Gastrocnemius medialis (tissue), 4 donors: ENCODE measurements around the gene CYLC1. TPM values are rescaled to one million over a fixed set of nuclear protein-coding genes. Genes with fewer than 3 reads are reported as not detected.

ENCODE experiments used
- ATAC-seq, 2 donors: fragments of 150-250 bp; one replicate each; pipeline ENCODE4 v1.9.1; 2016
- DNase-seq, 2 donors: peaks; one replicate each; pipeline ENCODE4 v3.0.0-alpha.2; 2019
- H3K27ac ChIP-seq, 4 donors: fragments of 200-600 bp; sonication (generic); 1 replicate in 1 of 4; 2 replicates in 3 of 4; pipeline ENCODE4 v1.5.1; 2016 to 2018; ENCODE audit warnings: mild to moderate bottlenecking in 2 of 4, moderate library complexity in 1 of 4
- H3K27me3 ChIP-seq, 3 donors: fragments of 200-600 bp; sonication (generic) in 2 of 3; 1 replicate in 1 of 3; 2 replicates in 2 of 3; pipeline versions ENCODE4 v1.5.1 to v1.6.0; 2016 to 2019; ENCODE audit warnings: mild to moderate bottlenecking in 1 of 3, moderate library complexity in 1 of 3
- H3K36me3 ChIP-seq, 2 donors: fragments of 200-600 bp; sonication (generic) in 1 of 2; one replicate each; pipeline ENCODE4 v1.5.1; 2017 to 2018
- H3K4me1 ChIP-seq, 2 donors: fragments of 200-600 bp; sonication (generic) in 1 of 2; one replicate each; pipeline ENCODE4 v1.5.1; 2016 to 2017; ENCODE audit warnings: mild to moderate bottlenecking in 2 of 2
- H3K4me3 ChIP-seq, 4 donors: fragments of 200-600 bp; sonication (generic) in 3 of 4; 1 replicate in 1 of 4; 2 replicates in 3 of 4; pipeline ENCODE4 v1.5.1; 2016 to 2019; ENCODE audit warnings: mild to moderate bottlenecking in 2 of 4
- H3K9me3 ChIP-seq, 3 donors: fragments of 200-600 bp; sonication (generic) in 2 of 3; 1 replicate in 1 of 3; 2 replicates in 2 of 3; pipeline ENCODE4 v1.5.1; 2016 to 2019
- POLR2A ChIP-seq, 2 donors: fragments of 450-650 bp; IDR thresholded peaks; one replicate each; pipeline ENCODE4 v1.6.1; 2017; ENCODE audit warnings: antibody characterized with exemption in 2 of 2, mild to moderate bottlenecking in 2 of 2, moderate library complexity in 2 of 2
- in situ Hi-C, 4 donors: fragments of 200-750 bp; cut with MboI; loops; one replicate each; pipeline versions ENCODE4 v1.15.0 to v1.8.0; 2017; ENCODE audit warnings: low sequenced_read_pairs in 4 of 4
- intact Hi-C: fragments of 100-400 bp; cut with DNase I; formaldehyde crosslinking; loops from one replicate; pipeline ENCODE4 v1.15.1; 2023; ENCODE audit warnings: low total_unique reads
- total RNA-seq, 4 donors: library from RNA; depleted of rRNA; stranded (reverse); fragments of >200 nt; gene quantifications; one replicate each; pipeline versions ENCODE4 v1.1.0 to v1.2.3, GENCODE V29; 2016
- TF ChIP-seq, protein P1 (sequence below), 5 experiments: fragments of 450-650 bp in 3 of 5; fragments of 200-600 bp in 2 of 5; sonication (generic) in 2 of 5; IDR thresholded peaks in 4 of 5; conservative IDR thresholded peaks in 1 of 5; 1 replicate in 4 of 5; 2 replicates in 1 of 5; pipeline ENCODE4 v1.5.1; 2016 to 2019; ENCODE audit warnings: antibody characterized with exemption in 5 of 5, mild to moderate bottlenecking in 3 of 5, moderate library complexity in 3 of 5

The CYLC1 gene, protein sequence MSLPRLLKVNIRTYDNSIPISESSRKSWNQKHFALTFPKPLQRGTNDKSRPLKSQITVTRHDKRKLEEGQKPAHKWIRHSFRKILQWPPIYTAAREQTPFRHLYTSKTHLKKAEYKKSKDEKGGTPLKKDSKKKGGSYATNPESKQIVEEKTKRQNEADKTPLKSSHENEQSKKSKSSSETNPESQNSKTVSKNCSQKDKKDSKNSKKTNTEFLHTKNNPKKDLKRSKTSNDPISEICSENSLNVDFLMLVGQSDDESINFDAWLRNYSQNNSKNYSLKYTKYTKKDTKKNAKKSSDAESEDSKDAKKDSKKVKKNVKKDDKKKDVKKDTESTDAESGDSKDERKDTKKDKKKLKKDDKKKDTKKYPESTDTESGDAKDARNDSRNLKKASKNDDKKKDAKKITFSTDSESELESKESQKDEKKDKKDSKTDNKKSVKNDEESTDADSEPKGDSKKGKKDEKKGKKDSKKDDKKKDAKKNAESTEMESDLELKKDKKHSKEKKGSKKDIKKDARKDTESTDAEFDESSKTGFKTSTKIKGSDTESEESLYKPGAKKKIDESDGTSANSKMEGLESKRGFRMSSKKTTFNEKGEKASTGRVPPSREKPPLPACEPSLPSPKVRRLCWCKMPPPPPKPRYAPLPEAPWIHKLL
- not detected for total RNA-seq

- no peak within 1 kb of the TSS for H3K4me3 ChIP-seq
- DNase-seq (no peak), ATAC-seq (no peak)
- H3K36me3 ChIP-seq, result no peaks in the 10 kb centered on the region
- no peaks in the 10 kb centered on the region for H3K27me3 ChIP-seq
- intact Hi-C loops (no loop called here), in situ Hi-C loops (no loop called here)
- H3K27ac ChIP-seq, result no peak within 1 kb of the TSS
- TF ChIP-seq, protein P1, sequence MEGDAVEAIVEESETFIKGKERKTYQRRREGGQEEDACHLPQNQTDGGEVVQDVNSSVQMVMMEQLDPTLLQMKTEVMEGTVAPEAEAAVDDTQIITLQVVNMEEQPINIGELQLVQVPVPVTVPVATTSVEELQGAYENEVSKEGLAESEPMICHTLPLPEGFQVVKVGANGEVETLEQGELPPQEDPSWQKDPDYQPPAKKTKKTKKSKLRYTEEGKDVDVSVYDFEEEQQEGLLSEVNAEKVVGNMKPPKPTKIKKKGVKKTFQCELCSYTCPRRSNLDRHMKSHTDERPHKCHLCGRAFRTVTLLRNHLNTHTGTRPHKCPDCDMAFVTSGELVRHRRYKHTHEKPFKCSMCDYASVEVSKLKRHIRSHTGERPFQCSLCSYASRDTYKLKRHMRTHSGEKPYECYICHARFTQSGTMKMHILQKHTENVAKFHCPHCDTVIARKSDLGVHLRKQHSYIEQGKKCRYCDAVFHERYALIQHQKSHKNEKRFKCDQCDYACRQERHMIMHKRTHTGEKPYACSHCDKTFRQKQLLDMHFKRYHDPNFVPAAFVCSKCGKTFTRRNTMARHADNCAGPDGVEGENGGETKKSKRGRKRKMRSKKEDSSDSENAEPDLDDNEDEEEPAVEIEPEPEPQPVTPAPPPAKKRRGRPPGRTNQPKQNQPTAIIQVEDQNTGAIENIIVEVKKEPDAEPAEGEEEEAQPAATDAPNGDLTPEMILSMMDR (IDR thresholded peaks at IDR 0.05 in 4 of 5, conservative IDR thresholded peaks at IDR 0.05 in 1 of 5), result no peak
- TF ChIP-seq POLR2A (IDR thresholded peaks at IDR 0.05), result no peak
- no peaks in the 10 kb centered on the region for H3K4me1 ChIP-seq
- no peaks in the 10 kb centered on the region for H3K9me3 ChIP-seq
These were observed at the start of gene CYLC1 for GRCh38 chrX:83860846-83861245. Gene CYLC1, plus strand, starts transcription at chrX:83861146. Its CDS starts 37 bp downstream, at chrX:83861183.

DNA sequence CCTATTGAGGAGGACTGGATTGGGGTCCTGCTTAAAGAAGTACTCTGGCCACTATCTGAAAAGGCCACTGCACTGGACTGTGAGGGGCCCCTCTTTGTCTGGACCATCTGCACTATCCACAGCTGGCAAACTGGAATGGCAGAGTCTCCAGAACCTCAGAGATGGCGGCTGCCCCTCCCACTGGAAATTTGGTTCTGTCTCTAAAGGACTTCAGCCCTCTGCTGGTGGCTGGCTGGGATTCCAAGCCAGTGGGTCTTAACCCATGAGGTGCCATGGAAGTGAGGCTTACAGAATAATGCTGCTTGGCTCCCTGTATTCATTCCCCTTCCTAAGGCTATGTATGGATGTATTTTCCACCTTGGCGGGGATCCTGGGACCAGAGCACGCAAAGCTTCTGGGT is 41.6 kb upstream of the CYLC1 start:
- intact Hi-C loops (no loop called here), in situ Hi-C loops (no loop called here)
- no peaks in the 10 kb centered on the region for H3K9me3 ChIP-seq
- H3K36me3 ChIP-seq, result no peaks in the 10 kb centered on the region
- H3K4me3 ChIP-seq, result no peak overlapping the region
- H3K27me3 ChIP-seq, result no peaks in the 10 kb centered on the region
- no peaks in the 10 kb centered on the region for H3K4me1 ChIP-seq
- DNase-seq (no peak), ATAC-seq (no peak)
- TF ChIP-seq, protein P1 (IDR thresholded peaks at IDR 0.05 in 4 of 5, conservative IDR thresholded peaks at IDR 0.05 in 1 of 5), result no peak
- no peak for TF ChIP-seq POLR2A (IDR thresholded peaks at IDR 0.05)
- H3K27ac ChIP-seq, result no peak overlapping the region

DNA sequence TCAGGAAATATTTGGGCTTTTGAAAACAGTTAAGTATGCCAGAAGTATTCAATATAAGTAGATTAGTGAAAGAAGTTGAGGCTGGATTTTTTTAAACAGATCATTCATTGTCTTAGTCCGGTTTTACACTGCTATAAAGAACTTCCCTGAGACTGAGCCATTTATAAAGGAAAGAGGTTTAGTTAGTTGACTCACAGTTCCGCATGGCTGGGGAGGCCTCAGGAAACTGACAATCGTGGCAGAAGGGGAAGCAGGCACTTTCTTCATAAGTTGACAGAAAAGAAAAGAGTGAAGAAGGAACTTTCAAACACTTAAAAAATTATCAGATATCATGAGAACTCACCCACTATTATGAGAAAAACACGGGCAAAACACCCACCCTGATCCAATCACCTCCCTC is 31.1 kb upstream of the CYLC1 start:
- TF ChIP-seq POLR2A (IDR thresholded peaks at IDR 0.05), result no peak
- TF ChIP-seq, protein P1 (IDR thresholded peaks at IDR 0.05 in 4 of 5, conservative IDR thresholded peaks at IDR 0.05 in 1 of 5), result no peak
- in situ Hi-C loops, result no loop called here
- no peaks in the 10 kb centered on the region for H3K9me3 ChIP-seq
- no peak overlapping the region for H3K4me3 ChIP-seq
- no peak overlapping the region for H3K27ac ChIP-seq
- intact Hi-C loops, result no loop called here
- H3K4me1 ChIP-seq, result no peaks in the 10 kb centered on the region
- DNase-seq, result no peak
- no peaks in the 10 kb centered on the region for H3K36me3 ChIP-seq
- no peak for ATAC-seq
- H3K27me3 ChIP-seq, result no peaks in the 10 kb centered on the region

GRCh38 chrX:83845397-83845796 is 15.5 kb upstream of the CYLC1 start:
- DNase-seq (no peak), ATAC-seq (no peak)
- TF ChIP-seq, protein P1 (IDR thresholded peaks at IDR 0.05 in 4 of 5, conservative IDR thresholded peaks at IDR 0.05 in 1 of 5), result no peak
- TF ChIP-seq POLR2A (IDR thresholded peaks at IDR 0.05), result no peak
- no peak overlapping the region for H3K4me3 ChIP-seq
- H3K36me3 ChIP-seq, result no peaks in the 10 kb centered on the region
- H3K27me3 ChIP-seq, result no peaks in the 10 kb centered on the region
- no peaks in the 10 kb centered on the region for H3K9me3 ChIP-seq
- H3K4me1 ChIP-seq, result no peaks in the 10 kb centered on the region
- in situ Hi-C loops (no loop called here), intact Hi-C loops (no loop called here)
- no peak overlapping the region for H3K27ac ChIP-seq
